GM23338 (cell line): ENCODE measurements around the gene ERP29. TPM values are rescaled to one million over a fixed set of nuclear protein-coding genes. Genes with fewer than 3 reads are reported as not detected.

Source experiments
- ATAC-seq: fragments of 200-7000 bp; cut with Tn5 transposase; 3 replicates; pipeline ENCODE4 v1.9.1; 2020
- DNase-seq: peaks from one replicate; pipeline ENCODE4 v3.0.0-alpha.2; 2015; ENCODE audit warnings: low spot score
- H2AFZ ChIP-seq: fragments of 200-600 bp; sonication (generic); 2 replicates; pipeline ENCODE4 v1.8.0; 2016; ENCODE audit warnings: antibody characterized with exemption, mild to moderate bottlenecking, moderate library complexity
- H3F3A ChIP-seq: fragments of 200-600 bp; sonication (generic); replicated peaks from 2 replicates; pipeline ENCODE4 v1.8.0; 2017; ENCODE audit warnings: antibody characterized with exemption, mixed run types, low read depth
- H3K27ac ChIP-seq: fragments of 200-600 bp; sonication (generic); 2 replicates; pipeline ENCODE4 v1.6.1; 2016; ENCODE audit warnings: low read depth
- H3K27me3 ChIP-seq: fragments of 200-600 bp; sonication (generic); 2 replicates; pipeline ENCODE4 v1.8.0; 2016; ENCODE audit warnings: mild to moderate bottlenecking, mixed run types, moderate library complexity; ENCODE audit not compliant: insufficient read depth
- H3K36me3 ChIP-seq: fragments of 200-600 bp; sonication (generic); 2 replicates; pipeline ENCODE4 v1.8.0; 2016; ENCODE audit warnings: mild to moderate bottlenecking; ENCODE audit not compliant: insufficient read depth
- H3K4me1 ChIP-seq: fragments of 200-600 bp; sonication (generic); 2 replicates; pipeline ENCODE4 v1.8.0; 2016; ENCODE audit warnings: mild to moderate bottlenecking, moderate library complexity; ENCODE audit not compliant: insufficient read depth
- H3K4me2 ChIP-seq: fragments of 200-600 bp; sonication (generic); 2 replicates; pipeline ENCODE4 v1.7.1; 2017; ENCODE audit warnings: mixed run types
- H3K4me3 ChIP-seq: fragments of 200-600 bp; sonication (generic); 2 replicates; pipeline ENCODE4 v1.6.1; 2016; ENCODE audit warnings: mixed run types
- H3K79me2 ChIP-seq: fragments of 200-600 bp; sonication (generic); replicated peaks from 2 replicates; pipeline ENCODE4 v1.8.0; 2017; ENCODE audit warnings: mild to moderate bottlenecking; ENCODE audit not compliant: insufficient read depth
- H3K9me2 ChIP-seq: fragments of 200-600 bp; sonication (generic); 2 replicates; pipeline ENCODE4 v1.8.0; 2017; ENCODE audit not compliant: insufficient read depth
- H4K20me1 ChIP-seq: fragments of 200-600 bp; sonication (generic); replicated peaks from 2 replicates; pipeline ENCODE4 v1.8.0; 2017; ENCODE audit warnings: mild to moderate bottlenecking; ENCODE audit not compliant: insufficient read depth
- H3K27ac Mint-ChIP-seq: 2 replicates; pipeline ENCODE4 v1.8.0; 2020; ENCODE audit warnings: inconsistent platforms, mild to moderate bottlenecking, moderate library complexity, mixed read lengths
- H3K27me3 Mint-ChIP-seq: 3 replicates; pipeline ENCODE4 v1.8.0; 2022; ENCODE audit warnings: low read depth, mild to moderate bottlenecking, moderate library complexity, mixed read lengths, inconsistent platforms; ENCODE audit not compliant: insufficient read depth, poor library complexity
- H3K36me3 Mint-ChIP-seq: 3 replicates; pipeline ENCODE4 v1.8.0; 2021; ENCODE audit warnings: low read depth, mild to moderate bottlenecking, inconsistent platforms, moderate library complexity, mixed read lengths
- H3K4me1 Mint-ChIP-seq: 3 replicates; pipeline ENCODE4 v1.8.0; 2020; ENCODE audit warnings: mild to moderate bottlenecking, inconsistent platforms, mixed read lengths
- H3K4me3 Mint-ChIP-seq: 3 replicates; pipeline ENCODE4 v1.8.0; 2021; ENCODE audit warnings: moderate library complexity, mild to moderate bottlenecking, inconsistent platforms, mixed read lengths
- H3K9me3 Mint-ChIP-seq: 3 replicates; pipeline ENCODE4 v1.8.0; 2020; ENCODE audit warnings: moderate library complexity, mild to moderate bottlenecking, inconsistent platforms, mixed read lengths
- CREB1 ChIP-seq: fragments of 250-450 bp; sonication (Bioruptor Pico); IDR thresholded peaks from 2 replicates; pipeline ENCODE4 v1.5.0; 2020; ENCODE audit warnings: low read depth, mild to moderate bottlenecking, moderate library complexity
- CTCF ChIP-seq, 2 experiments: fragments of 200-600 bp in 1 of 2; sonication (generic) in 1 of 2; conservative IDR thresholded peaks; 2 replicates each; pipeline versions ENCODE4 v1.5.1 to v1.6.1; 2016 to 2017; ENCODE audit warnings: antibody characterized with exemption in 2 of 2, low read depth in 2 of 2, mild to moderate bottlenecking in 2 of 2, moderate library complexity in 1 of 2
- ETS1 ChIP-seq: IDR thresholded peaks from 2 replicates; pipeline ENCODE4 v1.6.1; 2016; ENCODE audit warnings: antibody characterized with exemption
- EZH2phosphoT487 ChIP-seq: fragments of 200-600 bp; sonication (generic); IDR thresholded peaks from one replicate; pipeline ENCODE4 v1.8.1; 2018; ENCODE audit warnings: antibody characterized with exemption; ENCODE audit not compliant: unreplicated experiment
- JUNB ChIP-seq: IDR thresholded peaks from one replicate; pipeline ENCODE4 v1.6.1; 2016; ENCODE audit warnings: antibody characterized with exemption; ENCODE audit not compliant: unreplicated experiment
- NANOG ChIP-seq: IDR thresholded peaks from 2 replicates; pipeline ENCODE4 v1.6.1; 2016; ENCODE audit warnings: antibody characterized with exemption, borderline replicate concordance
- POLR2AphosphoS5 ChIP-seq: IDR thresholded peaks from 2 replicates; pipeline ENCODE4 v1.6.1; 2016; ENCODE audit warnings: antibody characterized with exemption, low read depth
- STAT1 ChIP-seq: IDR thresholded peaks from one replicate; pipeline ENCODE4 v1.6.1; 2016; ENCODE audit warnings: antibody characterized with exemption; ENCODE audit not compliant: unreplicated experiment
- ZNF331 ChIP-seq: fragments of 250-450 bp; sonication (Bioruptor Pico); IDR thresholded peaks from 2 replicates; pipeline ENCODE4 v1.5.0; 2020; ENCODE audit warnings: low read depth, mild to moderate bottlenecking, moderate library complexity
- ZNF462 ChIP-seq: fragments of 250-450 bp; sonication (Bioruptor Pico); IDR thresholded peaks from 2 replicates; pipeline ENCODE4 v1.5.0; 2020; ENCODE audit warnings: mild to moderate bottlenecking, moderate library complexity
- polyA plus RNA-seq: library from polyadenylated mRNA; unstranded; fragments of >200 nt; fragmentation: Nextera tagmentation; extraction: Ambion mirVana; gene quantifications from 2 replicates; pipeline ENCODE4 v1.2.1, GENCODE V29; 2016
- total RNA-seq: library from RNA; depleted of rRNA; stranded (reverse); fragments of >200 nt; shearing (Covaris generic); gene quantifications from 2 replicates; pipeline ENCODE4 v1.2.3, GENCODE V29; 2014

Gene ERP29
- total and polyA plus RNA-seq, 2 experiments from 2014 or later, result 90.7 to 166 TPM

GRCh38 chr12:112004041-112004440 lies 9.2 kb upstream of the ERP29 start:
- peaks cover 7% of the 10 kb centered on the region; the same call in 2 of the 3 replicates for H3K36me3 Mint-ChIP-seq
- H3K27ac ChIP-seq, result no peak overlapping the region
- H3K9me2 ChIP-seq, result no peaks in the 10 kb centered on the region
- H3K4me3 ChIP-seq, result no peak overlapping the region
- no peaks in the 10 kb centered on the region for H3K36me3 ChIP-seq
- H3K4me1 ChIP-seq, result peaks cover 4% of the 10 kb centered on the region
- DNase-seq (no peak), ATAC-seq (no peak)
- H4K20me1 ChIP-seq, result no peaks in the 10 kb centered on the region
- H3K4me2 ChIP-seq, result no peak overlapping the region
- H2AFZ ChIP-seq, result no peak overlapping the region
- H3F3A ChIP-seq, result 0 out of 2 replicates have a peak, but pooled peaks cover 6% of the 10 kb centered on the region
- peaks cover 17% of the 10 kb centered on the region for H3K4me1 Mint-ChIP-seq
- peaks cover 2% of the 10 kb centered on the region for H3K27me3 Mint-ChIP-seq
- no peaks in the 10 kb centered on the region for H3K9me3 Mint-ChIP-seq
- no peak overlapping the region for H3K27ac Mint-ChIP-seq
- H3K79me2 ChIP-seq, result no peaks in the 10 kb centered on the region
- no peak overlapping the region for H3K4me3 Mint-ChIP-seq
- TF ChIP-seq STAT1 (no peak), POLR2AphosphoS5 (no peak), CTCF (conservative IDR thresholded peaks at IDR 0.05; ENCODE audit: low read depth in 2 of 2) (no peak), JUNB (no peak), ETS1 (no peak), EZH2phosphoT487 (no peak), ZNF331 (CRISPR knock-in tag) (no peak), NANOG (no peak), CREB1 (no peak), ZNF462 (CRISPR knock-in tag) (no peak)
- H3K27me3 ChIP-seq, result no peaks in the 10 kb centered on the region
